MM.1S (cell line): ENCODE measurements around the gene RAMP3.

Experiments used
- DNase-seq: peaks from one replicate; pipeline ENCODE4 v3.0.0-alpha.2; 2015
- H2AFZ ChIP-seq: fragments of 300-600 bp; sonication (generic); 2 replicates; pipeline ENCODE4 v1.6.0; 2016; ENCODE audit warnings: antibody characterized with exemption, low read length
- H3F3A ChIP-seq: fragments of 300-600 bp; sonication (generic); 2 replicates; pipeline ENCODE4 v1.6.1; 2016; ENCODE audit warnings: mild to moderate bottlenecking, antibody characterized with exemption, low read length, moderate library complexity, mixed read lengths; ENCODE audit not compliant: insufficient read depth
- H3K27ac ChIP-seq: fragments of 300-600 bp; sonication (generic); 2 replicates; pipeline ENCODE4 v1.5.1; 2016; ENCODE audit warnings: mild to moderate bottlenecking, low read length
- H3K27me3 ChIP-seq: fragments of 300-600 bp; sonication (generic); replicated peaks from 2 replicates; pipeline ENCODE4 v1.6.0; 2016; ENCODE audit warnings: low read length; ENCODE audit not compliant: insufficient read depth
- H3K36me3 ChIP-seq: fragments of 300-600 bp; sonication (generic); replicated peaks from 2 replicates; pipeline ENCODE4 v1.6.1; 2016; ENCODE audit warnings: mild to moderate bottlenecking, low read length, mixed read lengths; ENCODE audit not compliant: insufficient read depth
- H3K4me1 ChIP-seq: fragments of 300-600 bp; sonication (generic); 2 replicates; pipeline ENCODE4 v1.6.1; 2016; ENCODE audit warnings: low read length, mixed read lengths
- H3K4me2 ChIP-seq: fragments of 300-600 bp; sonication (generic); 2 replicates; pipeline ENCODE4 v1.6.0; 2016; ENCODE audit warnings: low read depth, low read length
- H3K4me3 ChIP-seq: fragments of 300-600 bp; sonication (generic); 2 replicates; pipeline ENCODE4 v1.5.1; 2016; ENCODE audit warnings: low read length, mixed read lengths
- H3K79me2 ChIP-seq: fragments of 300-600 bp; sonication (generic); 2 replicates; pipeline ENCODE4 v1.6.1; 2016; ENCODE audit warnings: mixed run types, low read length, mixed read lengths
- H3K9ac ChIP-seq: fragments of 300-600 bp; sonication (generic); 2 replicates; pipeline ENCODE4 v1.6.1; 2016; ENCODE audit warnings: low read length, mixed read lengths
- H3K9me2 ChIP-seq: fragments of 300-600 bp; sonication (generic); replicated peaks from 2 replicates; pipeline ENCODE4 v1.6.1; 2016; ENCODE audit warnings: mild to moderate bottlenecking, low read length, mixed read lengths; ENCODE audit not compliant: insufficient read depth
- H3K9me3 ChIP-seq: fragments of 300-600 bp; sonication (generic); replicated peaks from 2 replicates; pipeline ENCODE4 v1.6.1; 2016; ENCODE audit warnings: mild to moderate bottlenecking, low read length, mixed read lengths; ENCODE audit not compliant: insufficient read depth
- H4K20me1 ChIP-seq: fragments of 300-600 bp; sonication (generic); 2 replicates; pipeline ENCODE4 v1.6.1; 2016; ENCODE audit warnings: mild to moderate bottlenecking, low read length, moderate library complexity, mixed read lengths; ENCODE audit not compliant: insufficient read depth
- EZH2 ChIP-seq: fragments of 300-600 bp; sonication (generic); optimal IDR thresholded peaks from 2 replicates; pipeline ENCODE3; 2017; ENCODE audit warnings: low read depth, mild to moderate bottlenecking, antibody characterized with exemption, low read length, mixed read lengths
- EZH2phosphoT487 ChIP-seq: fragments of 300-600 bp; sonication (generic); IDR thresholded peaks from 2 replicates; pipeline ENCODE4 v1.6.1; 2018; ENCODE audit warnings: antibody characterized with exemption, low read length
- TF ChIP-seq, protein P1 (sequence below): fragments of 300-600 bp; sonication (generic); IDR thresholded peaks from 2 replicates; pipeline ENCODE4 v1.5.1; 2016; ENCODE audit warnings: antibody characterized with exemption, low read length, mixed read lengths

Gene RAMP3

DNA sequence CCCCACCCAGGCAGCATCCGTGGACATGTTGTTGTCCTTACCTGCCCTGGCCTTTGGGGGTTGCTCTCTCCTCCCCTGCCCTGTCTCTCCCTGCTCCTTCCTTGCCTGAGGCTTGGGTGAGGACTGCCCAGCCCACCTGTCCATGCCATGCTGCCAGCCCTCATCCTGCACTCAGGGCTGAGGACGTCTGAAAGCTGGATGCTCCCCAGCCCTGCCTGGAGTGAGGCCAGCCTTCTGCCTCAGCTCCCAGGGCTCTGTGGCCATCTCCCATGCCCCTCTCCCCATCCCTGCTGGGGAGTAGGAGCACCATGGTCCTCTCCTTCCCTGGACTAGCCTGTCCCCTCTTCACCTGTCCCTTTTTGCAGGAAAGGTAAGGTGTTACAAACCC, 68.4 kb downstream of the RAMP3 start:
- DNase-seq: no peak
- no peak overlapping the region for H3K4me2 ChIP-seq
- no peak overlapping the region for H3K27ac ChIP-seq
- TF ChIP-seq EZH2 (no peak), EZH2phosphoT487 (no peak)
- TF ChIP-seq, protein P1, sequence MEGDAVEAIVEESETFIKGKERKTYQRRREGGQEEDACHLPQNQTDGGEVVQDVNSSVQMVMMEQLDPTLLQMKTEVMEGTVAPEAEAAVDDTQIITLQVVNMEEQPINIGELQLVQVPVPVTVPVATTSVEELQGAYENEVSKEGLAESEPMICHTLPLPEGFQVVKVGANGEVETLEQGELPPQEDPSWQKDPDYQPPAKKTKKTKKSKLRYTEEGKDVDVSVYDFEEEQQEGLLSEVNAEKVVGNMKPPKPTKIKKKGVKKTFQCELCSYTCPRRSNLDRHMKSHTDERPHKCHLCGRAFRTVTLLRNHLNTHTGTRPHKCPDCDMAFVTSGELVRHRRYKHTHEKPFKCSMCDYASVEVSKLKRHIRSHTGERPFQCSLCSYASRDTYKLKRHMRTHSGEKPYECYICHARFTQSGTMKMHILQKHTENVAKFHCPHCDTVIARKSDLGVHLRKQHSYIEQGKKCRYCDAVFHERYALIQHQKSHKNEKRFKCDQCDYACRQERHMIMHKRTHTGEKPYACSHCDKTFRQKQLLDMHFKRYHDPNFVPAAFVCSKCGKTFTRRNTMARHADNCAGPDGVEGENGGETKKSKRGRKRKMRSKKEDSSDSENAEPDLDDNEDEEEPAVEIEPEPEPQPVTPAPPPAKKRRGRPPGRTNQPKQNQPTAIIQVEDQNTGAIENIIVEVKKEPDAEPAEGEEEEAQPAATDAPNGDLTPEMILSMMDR: no peak
- H3K9ac ChIP-seq: no peak overlapping the region
- H4K20me1 ChIP-seq: no peaks in the 10 kb centered on the region
- H3K9me3 ChIP-seq: no peaks in the 10 kb centered on the region
- H3K79me2 ChIP-seq: no peaks in the 10 kb centered on the region
- H3K9me2 ChIP-seq: no peaks in the 10 kb centered on the region
- H3K4me3 ChIP-seq: no peak overlapping the region
- H2AFZ ChIP-seq: no peak overlapping the region
- no peaks in the 10 kb centered on the region for H3K36me3 ChIP-seq
- no peaks in the 10 kb centered on the region for H3K27me3 ChIP-seq
- H3K4me1 ChIP-seq: no peaks in the 10 kb centered on the region
- H3F3A ChIP-seq: no peaks in the 10 kb centered on the region

DNA sequence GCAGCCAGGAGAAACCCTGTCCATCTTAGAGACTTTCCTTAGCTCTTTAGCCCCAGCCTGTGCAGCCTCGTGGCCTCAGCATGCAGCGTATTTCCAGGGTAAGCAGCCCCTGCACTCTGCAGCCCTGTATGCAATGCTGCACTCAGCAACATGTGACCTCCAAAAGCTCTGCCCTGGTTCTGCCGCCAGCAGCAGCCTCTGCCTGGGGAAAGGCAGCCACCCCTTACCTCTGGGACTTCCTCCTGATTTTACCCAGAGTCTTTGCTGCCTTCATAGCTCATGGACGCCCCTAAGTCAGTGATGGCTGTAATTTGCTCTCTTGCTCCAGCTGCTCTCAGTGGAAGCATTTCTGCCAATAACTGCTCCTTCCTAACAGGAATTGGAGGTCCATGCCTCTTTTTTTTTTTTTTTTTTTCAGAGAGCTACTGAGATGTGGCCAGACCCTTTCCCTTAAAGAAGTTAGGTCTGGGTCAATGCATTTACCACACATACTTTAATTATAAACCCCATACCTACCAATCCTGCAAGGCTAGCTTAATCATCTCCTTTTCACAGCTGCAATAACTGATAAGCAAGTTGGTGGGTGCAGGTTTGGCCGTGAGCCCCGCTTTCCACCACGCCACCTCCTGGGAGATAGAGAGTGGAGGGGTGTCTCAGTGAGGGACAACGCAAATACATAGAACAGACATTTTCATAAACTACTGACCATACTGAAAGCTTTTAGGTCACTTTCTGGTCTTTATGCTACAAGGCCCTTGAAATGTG, 71.7 kb downstream of the RAMP3 start:
- H3K36me3 ChIP-seq: no peaks in the 10 kb centered on the region
- H4K20me1 ChIP-seq: no peaks in the 10 kb centered on the region
- H3K79me2 ChIP-seq: no peaks in the 10 kb centered on the region
- no peak overlapping the region for H3K9ac ChIP-seq
- no peaks in the 10 kb centered on the region for H3K9me2 ChIP-seq
- no peak overlapping the region for H3K4me3 ChIP-seq
- H3K9me3 ChIP-seq: no peaks in the 10 kb centered on the region
- no peak overlapping the region for H3K4me2 ChIP-seq
- H3F3A ChIP-seq: no peaks in the 10 kb centered on the region
- H2AFZ ChIP-seq: no peak overlapping the region
- H3K4me1 ChIP-seq: no peaks in the 10 kb centered on the region
- no peak overlapping the region for H3K27ac ChIP-seq
- TF ChIP-seq EZH2 (no peak), EZH2phosphoT487 (no peak)
- TF ChIP-seq, protein P1: no peak
- no peaks in the 10 kb centered on the region for H3K27me3 ChIP-seq
- no peak for DNase-seq

DNA sequence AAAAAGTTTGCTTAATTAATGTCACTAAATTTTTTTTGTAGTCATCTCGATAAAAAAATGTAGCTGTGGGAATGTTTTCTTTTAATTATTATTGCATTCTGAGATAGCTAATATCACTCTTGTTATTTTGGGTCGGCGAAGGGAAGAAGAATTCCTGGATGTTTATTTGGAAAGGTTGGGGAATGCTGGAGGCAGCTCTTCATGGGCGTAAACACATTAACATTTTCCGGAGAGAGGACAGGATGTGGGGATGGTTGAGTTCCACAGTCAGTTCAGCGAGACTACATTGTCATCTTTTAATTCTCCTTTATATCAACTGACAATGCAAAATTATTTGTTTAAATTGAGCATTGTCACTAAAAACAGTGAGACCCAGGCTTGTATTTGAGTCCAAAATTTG, 72.5 kb downstream of the RAMP3 start:
- H3K9ac ChIP-seq: no peak overlapping the region
- TF ChIP-seq EZH2phosphoT487 (no peak), EZH2 (no peak)
- TF ChIP-seq, protein P1: no peak
- H2AFZ ChIP-seq: no peak overlapping the region
- H3K9me3 ChIP-seq: no peaks in the 10 kb centered on the region
- H3K27ac ChIP-seq: no peak overlapping the region
- H3K4me2 ChIP-seq: no peak overlapping the region
- no peaks in the 10 kb centered on the region for H3K9me2 ChIP-seq
- no peaks in the 10 kb centered on the region for H3K27me3 ChIP-seq
- no peaks in the 10 kb centered on the region for H3K4me1 ChIP-seq
- H3F3A ChIP-seq: no peaks in the 10 kb centered on the region
- no peak for DNase-seq
- H4K20me1 ChIP-seq: no peaks in the 10 kb centered on the region
- H3K36me3 ChIP-seq: no peaks in the 10 kb centered on the region
- no peaks in the 10 kb centered on the region for H3K79me2 ChIP-seq
- H3K4me3 ChIP-seq: no peak overlapping the region
